ENCODE data around the gene SUSD2. TPM values are rescaled to one million over a fixed set of nuclear protein-coding genes. Genes with fewer than 3 reads are reported as not detected.

SUSD2 gene
- total RNA-seq, 2 experiments from 2014 or later: 1.0 to 1.1 TPM

DNA sequence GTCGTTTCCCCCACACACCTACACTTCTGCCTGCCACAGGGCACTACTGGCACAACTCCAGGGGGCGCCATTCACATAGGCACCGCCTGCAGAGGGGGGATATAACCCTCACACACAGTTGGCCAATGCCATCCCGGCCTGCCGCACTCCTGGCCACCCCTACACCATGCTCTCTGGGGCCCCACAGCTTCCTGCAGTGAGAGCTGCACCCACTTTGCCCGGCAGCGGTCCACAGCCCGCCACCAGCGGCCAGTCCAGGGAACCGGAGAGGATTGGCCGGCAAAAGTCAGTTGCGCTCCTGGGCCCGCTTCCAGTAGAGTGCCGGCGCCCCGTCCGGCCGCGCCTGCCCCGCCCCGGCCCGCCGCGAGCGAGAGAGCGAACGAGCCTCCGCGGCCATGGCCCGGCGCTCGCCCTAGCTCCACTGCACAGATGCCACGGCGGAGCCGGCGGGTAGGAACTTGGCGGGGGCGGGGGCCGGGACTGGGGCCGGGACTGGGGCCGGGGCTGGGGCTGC lies 25.6 kb upstream of the SUSD2 start:
- Mint-ChIP-seq H3K36me3 (ENCODE audit: low read depth) (peaks cover 16% of the 10 kb centered on the region), H3K9me3 (no peaks in the 10 kb centered on the region), H3K27ac (peak overlapping the region; percentile 98), H3K4me3 (peak overlapping the region; percentile 71), H3K4me1 (peaks cover 63% of the 10 kb centered on the region), H3K27me3 (no peaks in the 10 kb centered on the region)
- peak; percentile 52 for DNase-seq
- ChIA-PET CTCF (interaction anchor here (0.5 to 6.5 kb wide), 19 partner anchors 8 to 808 kb away, joined by 3 to 41 read pairs (median 4); no protein-coding TSS in a partner anchor), POLR2A (interaction anchor here (0.6 kb wide), 1 partner anchor 261 kb away, joined by 4 read pairs; no protein-coding TSS in a partner anchor)

DNA sequence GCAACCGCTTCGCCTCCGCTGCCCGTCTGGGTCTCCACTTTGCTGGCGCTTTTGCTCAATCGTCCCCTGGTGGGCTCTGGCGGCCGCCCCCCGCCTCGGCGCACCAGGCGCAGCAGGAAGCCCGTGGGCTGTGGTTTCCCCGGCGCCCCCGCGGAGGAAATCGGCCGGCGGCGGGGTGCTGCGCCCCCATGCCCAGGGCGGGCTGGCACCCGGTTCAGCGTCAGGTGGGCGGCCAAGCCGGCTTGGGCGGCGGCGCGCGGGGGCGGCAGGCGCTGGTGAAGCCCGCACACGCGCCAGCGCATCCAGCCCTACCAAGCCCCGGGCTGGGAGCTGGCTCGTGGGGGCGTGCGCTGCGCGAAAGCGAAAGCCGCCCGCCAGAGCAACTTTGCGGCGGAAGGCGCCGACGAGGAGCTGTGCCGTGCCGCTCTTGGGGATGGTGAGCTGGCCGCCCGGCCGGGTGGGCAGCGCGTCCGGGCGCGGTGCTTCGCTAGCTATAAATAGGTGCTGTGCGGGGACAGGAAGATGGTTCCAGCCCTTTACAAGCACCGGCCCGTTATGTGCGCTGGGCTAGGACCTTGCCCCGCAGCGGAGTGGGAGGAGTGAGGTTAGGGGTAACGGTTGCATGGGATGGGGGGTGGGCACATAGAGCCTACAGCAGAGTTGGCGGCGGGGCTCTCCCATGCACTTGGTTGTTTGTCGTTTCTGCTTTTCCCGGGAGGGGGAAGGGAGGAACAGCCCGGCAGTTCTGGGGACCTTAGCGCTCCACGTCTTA lies 25.0 kb upstream of the SUSD2 start:
- peak; percentile 73 for DNase-seq
- POLR2A ChIA-PET: no interaction called here

DNA sequence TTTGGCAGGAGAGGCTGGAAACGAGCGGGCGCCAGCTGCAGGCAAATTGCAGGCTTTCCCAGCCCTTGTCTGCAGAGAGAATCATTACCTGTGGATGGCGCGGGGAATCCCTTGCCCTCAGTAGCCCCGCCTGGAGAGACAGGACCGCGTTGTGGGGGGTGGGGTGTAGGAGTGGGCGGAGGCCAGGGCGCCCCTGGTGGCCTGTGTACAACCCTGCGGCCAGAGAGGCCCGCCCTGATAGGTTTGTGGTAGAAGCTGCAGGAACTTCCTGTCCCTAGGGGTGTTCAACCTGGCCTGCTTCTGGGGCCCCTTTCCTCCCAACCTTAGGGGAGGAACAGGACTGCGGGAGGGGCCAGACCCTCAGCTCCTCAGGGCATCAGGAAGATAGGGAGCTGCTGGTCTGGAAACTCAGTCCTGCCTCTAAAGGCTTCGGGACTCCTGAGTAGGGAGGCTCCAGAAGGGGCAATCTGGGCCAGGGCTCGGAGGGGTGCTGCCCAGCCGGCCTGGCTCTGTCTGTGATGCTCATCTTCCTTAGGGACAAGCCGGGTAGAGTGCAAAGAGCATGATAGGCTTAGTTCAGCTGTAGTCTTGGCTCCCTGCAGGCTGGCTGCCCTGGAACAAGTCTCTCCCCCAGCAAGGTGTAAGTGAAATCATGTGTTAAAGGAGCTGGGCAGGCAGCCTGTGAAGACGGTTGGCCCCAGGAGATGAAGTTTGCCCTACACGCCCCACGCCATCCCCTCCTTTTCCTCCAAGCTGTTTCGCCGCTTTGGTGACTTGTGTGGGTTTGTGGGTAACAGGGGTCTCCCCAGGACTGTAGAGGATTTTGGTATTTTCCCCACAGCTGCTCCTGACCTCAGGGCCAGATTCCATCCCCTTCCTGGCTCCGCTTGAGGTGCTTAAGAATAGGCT lies 24.1 kb upstream of the SUSD2 start:
- Mint-ChIP-seq H3K4me3 (peak overlapping the region; percentile 84), H3K9me3 (no peaks in the 10 kb centered on the region), H3K27ac (peak overlapping the region; percentile 88), H3K27me3 (no peaks in the 10 kb centered on the region), H3K36me3 (ENCODE audit: low read depth) (peaks cover 15% of the 10 kb centered on the region), H3K4me1 (peaks cover 58% of the 10 kb centered on the region)
- ChIA-PET POLR2A (no interaction called here), CTCF (interaction anchor here (0.5 to 6.5 kb wide), 28 partner anchors 8 to 298 kb away, joined by 3 to 41 read pairs (median 4); partner anchors contain the start of genes CABIN1 and MIF)
- DNase-seq: peak; percentile 93

More for the DNA sequence above, 25.0 kb upstream of the SUSD2 start:
- peaks cover 63% of the 10 kb centered on the region for H3K4me1 Mint-ChIP-seq
- peak overlapping the region; percentile 84 for H3K4me3 Mint-ChIP-seq
- CTCF ChIA-PET: interaction anchor here (0.5 to 6.5 kb wide), 21 partner anchors 9 to 807 kb away, joined by 3 to 41 read pairs (median 4); partner anchors contain the start of gene MIF
- no peaks in the 10 kb centered on the region for H3K9me3 Mint-ChIP-seq
- no peaks in the 10 kb centered on the region for H3K27me3 Mint-ChIP-seq
- H3K36me3 Mint-ChIP-seq (ENCODE audit: low read depth): peaks cover 16% of the 10 kb centered on the region
- peak overlapping the region; percentile 88 for H3K27ac Mint-ChIP-seq

DNA sequence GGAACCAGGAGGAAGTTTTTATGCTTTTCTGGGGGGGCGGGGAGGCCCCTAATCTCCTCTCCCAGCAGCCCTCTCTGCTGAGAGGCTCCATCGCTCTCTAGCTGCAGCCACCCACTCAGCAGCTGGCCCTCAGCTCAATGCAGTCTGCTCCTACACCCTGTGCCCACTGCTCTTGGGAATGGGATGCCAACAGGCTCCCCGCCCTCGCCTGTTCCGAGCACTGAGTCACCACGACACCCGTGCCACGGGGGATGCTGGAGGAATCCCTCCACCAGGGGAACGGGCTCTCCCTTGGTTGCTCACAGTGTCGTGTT lies 23.5 kb upstream of the SUSD2 start:
- H3K9me3 Mint-ChIP-seq: no peaks in the 10 kb centered on the region
- peaks cover 16% of the 10 kb centered on the region for H3K36me3 Mint-ChIP-seq (ENCODE audit: low read depth)
- H3K4me1 Mint-ChIP-seq: peaks cover 57% of the 10 kb centered on the region
- ChIA-PET POLR2A (no interaction called here), CTCF (interaction anchor here (0.6 to 6.5 kb wide), 13 partner anchors 7 to 299 kb away, joined by 3 to 41 read pairs (median 6); partner anchors contain the start of gene CABIN1)
- H3K4me3 Mint-ChIP-seq: peak overlapping the region; percentile 84
- no peak for DNase-seq
- H3K27me3 Mint-ChIP-seq: no peaks in the 10 kb centered on the region
- peak overlapping the region; percentile 88 for H3K27ac Mint-ChIP-seq

DNA sequence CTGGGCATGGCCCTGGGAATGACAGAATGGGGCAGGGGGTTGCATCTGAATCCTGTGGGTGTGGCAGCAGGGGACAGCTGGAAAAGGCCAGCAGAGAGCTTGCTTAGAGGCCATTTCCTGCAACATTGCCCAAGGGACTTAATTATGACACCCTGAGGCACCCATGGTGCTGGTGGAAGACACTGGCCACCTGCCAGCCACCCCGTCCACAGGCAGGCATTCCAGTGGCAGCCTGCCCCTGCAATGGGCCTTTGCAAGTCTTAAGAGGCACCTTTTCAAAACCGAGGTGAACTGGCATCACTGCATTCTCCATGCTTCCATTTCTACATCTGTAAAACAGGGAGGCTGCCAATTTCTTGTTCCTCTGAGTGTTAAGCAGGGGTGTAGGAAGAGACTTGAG lies 21.6 kb upstream of the SUSD2 start:
- Mint-ChIP-seq H3K27me3 (no peaks in the 10 kb centered on the region), H3K27ac (peak overlapping the region; percentile 54), H3K4me1 (peaks cover 39% of the 10 kb centered on the region), H3K4me3 (no peak overlapping the region), H3K36me3 (ENCODE audit: low read depth) (peaks cover 11% of the 10 kb centered on the region), H3K9me3 (no peaks in the 10 kb centered on the region)
- DNase-seq: no peak
- CTCF ChIA-PET: interaction anchor here (1.1 to 1.8 kb wide), 6 partner anchors 9 to 265 kb away, joined by 3 to 7 read pairs (median 4); partner anchors contain the start of gene MIF
- POLR2A ChIA-PET: no interaction called here

DNA sequence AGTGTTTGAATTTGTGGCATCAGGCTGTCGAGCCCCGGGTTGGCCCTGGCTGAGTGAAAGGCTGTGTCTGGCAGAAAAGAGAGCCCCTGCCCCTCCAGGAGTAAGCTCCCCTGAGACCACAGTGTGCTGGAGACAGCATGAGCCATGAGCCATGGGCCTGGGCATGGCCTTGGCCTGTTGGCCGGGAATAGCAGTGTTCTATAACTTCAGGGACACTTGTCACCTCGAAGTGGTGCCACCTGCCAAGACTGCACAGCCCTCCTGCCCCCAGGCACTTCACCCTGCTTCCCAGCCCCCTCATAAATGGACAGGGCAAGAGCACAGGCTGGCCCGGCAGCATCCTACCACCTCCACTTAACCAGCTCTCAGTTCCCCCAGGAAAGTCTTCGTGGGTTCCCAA lies 20.7 kb upstream of the SUSD2 start:
- peaks cover 9% of the 10 kb centered on the region for H3K36me3 Mint-ChIP-seq (ENCODE audit: low read depth)
- POLR2A ChIA-PET: no interaction called here
- H3K4me3 Mint-ChIP-seq: no peak overlapping the region
- H3K9me3 Mint-ChIP-seq: no peaks in the 10 kb centered on the region
- H3K27me3 Mint-ChIP-seq: no peaks in the 10 kb centered on the region
- H3K27ac Mint-ChIP-seq: peak overlapping the region; percentile 19
- CTCF ChIA-PET: interaction anchor here (1.1 to 1.8 kb wide), 5 partner anchors 10 to 266 kb away, joined by 3 to 7 read pairs (median 4); partner anchors contain the start of gene MIF
- H3K4me1 Mint-ChIP-seq: peaks cover 30% of the 10 kb centered on the region
- no peak for DNase-seq

DNA sequence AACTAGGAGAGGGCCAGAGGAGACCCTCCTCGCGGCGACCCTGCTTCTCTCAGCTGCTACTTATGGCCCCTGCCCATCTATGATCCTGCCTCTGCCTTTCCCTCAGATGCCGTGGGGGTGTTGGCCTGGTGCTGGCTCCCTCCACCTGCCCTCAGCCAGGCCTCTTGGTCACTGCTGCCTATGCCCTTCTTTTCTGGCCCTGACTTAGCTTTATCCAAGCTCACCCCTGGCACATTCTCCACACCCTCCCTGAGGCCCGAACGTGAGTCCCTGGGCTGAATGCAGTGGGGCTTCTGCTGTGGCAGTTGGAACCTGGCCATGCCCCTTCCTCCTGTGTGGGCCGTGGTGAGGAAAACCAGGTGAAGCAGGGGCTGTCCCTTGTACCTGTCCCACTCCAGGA lies 19.8 kb upstream of the SUSD2 start:
- no peaks in the 10 kb centered on the region for H3K27me3 Mint-ChIP-seq
- ChIA-PET POLR2A (no interaction called here), CTCF (interaction anchor here (1.0 to 2.0 kb wide), 3 partner anchors 9 to 81 kb away, joined by 3 to 5 read pairs (median 5); no protein-coding TSS in a partner anchor)
- DNase-seq: no peak
- no peak overlapping the region for H3K4me3 Mint-ChIP-seq
- peaks cover 9% of the 10 kb centered on the region for H3K36me3 Mint-ChIP-seq (ENCODE audit: low read depth)
- peaks cover 28% of the 10 kb centered on the region for H3K4me1 Mint-ChIP-seq
- H3K27ac Mint-ChIP-seq: no peak overlapping the region
- H3K9me3 Mint-ChIP-seq: no peaks in the 10 kb centered on the region

DNA sequence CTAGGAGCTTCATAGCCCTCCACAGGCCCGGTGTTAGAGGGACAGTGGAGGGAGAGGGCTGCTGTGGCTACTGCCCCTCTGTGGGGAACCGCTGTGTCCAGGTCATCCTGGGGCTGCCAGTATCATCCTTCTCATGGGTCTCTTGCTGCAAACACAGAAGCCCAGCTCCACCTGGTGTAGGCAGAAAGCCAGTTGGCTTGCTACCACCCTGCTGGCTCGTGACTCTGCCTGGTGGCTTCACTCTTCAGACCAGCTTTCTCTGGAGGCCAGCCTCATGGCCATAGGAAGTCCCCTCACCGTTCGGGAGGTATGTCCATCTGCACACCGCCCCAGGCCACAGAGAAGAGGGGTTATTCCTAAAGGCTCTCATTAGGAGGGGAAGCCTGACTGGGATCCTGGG lies 19.4 kb upstream of the SUSD2 start:
- peaks cover 9% of the 10 kb centered on the region for H3K36me3 Mint-ChIP-seq (ENCODE audit: low read depth)
- DNase-seq: no peak
- H3K4me1 Mint-ChIP-seq: peaks cover 28% of the 10 kb centered on the region
- H3K4me3 Mint-ChIP-seq: no peak overlapping the region
- no peaks in the 10 kb centered on the region for H3K27me3 Mint-ChIP-seq
- ChIA-PET CTCF (interaction anchor here (1.0 to 2.0 kb wide), 3 partner anchors 9 to 81 kb away, joined by 3 to 5 read pairs (median 5); no protein-coding TSS in a partner anchor), POLR2A (no interaction called here)
- no peaks in the 10 kb centered on the region for H3K9me3 Mint-ChIP-seq
- peak overlapping the region; percentile 46 for H3K27ac Mint-ChIP-seq

DNA sequence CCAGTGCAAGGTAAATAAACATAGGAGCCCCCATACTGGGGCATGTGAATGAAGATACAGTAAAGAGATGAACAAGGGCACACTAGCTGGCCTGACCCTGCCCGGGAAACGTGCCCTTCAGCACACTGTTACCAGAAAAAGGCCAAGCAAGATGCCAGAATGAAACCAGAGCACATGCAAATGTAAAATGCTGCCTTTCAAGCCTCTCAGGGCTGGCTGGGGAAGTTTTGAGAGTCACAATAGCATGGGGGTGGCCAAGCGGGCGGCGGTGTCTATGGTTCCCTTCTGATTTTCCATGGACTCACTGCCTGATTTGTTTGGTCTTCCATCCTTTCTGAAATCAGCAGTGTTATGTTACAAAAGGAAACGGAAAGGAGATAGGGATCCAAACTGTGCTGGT lies 18.9 kb upstream of the SUSD2 start:
- ChIA-PET POLR2A (no interaction called here), CTCF (interaction anchor here (2.0 kb wide), 1 partner anchor 9 kb away, joined by 5 read pairs; no protein-coding TSS in a partner anchor)
- H3K27ac Mint-ChIP-seq: peak overlapping the region; percentile 46
- no peaks in the 10 kb centered on the region for H3K27me3 Mint-ChIP-seq
- H3K4me3 Mint-ChIP-seq: no peak overlapping the region
- no peak for DNase-seq
- no peaks in the 10 kb centered on the region for H3K9me3 Mint-ChIP-seq
- H3K36me3 Mint-ChIP-seq (ENCODE audit: low read depth): peaks cover 10% of the 10 kb centered on the region
- peaks cover 23% of the 10 kb centered on the region for H3K4me1 Mint-ChIP-seq

DNA sequence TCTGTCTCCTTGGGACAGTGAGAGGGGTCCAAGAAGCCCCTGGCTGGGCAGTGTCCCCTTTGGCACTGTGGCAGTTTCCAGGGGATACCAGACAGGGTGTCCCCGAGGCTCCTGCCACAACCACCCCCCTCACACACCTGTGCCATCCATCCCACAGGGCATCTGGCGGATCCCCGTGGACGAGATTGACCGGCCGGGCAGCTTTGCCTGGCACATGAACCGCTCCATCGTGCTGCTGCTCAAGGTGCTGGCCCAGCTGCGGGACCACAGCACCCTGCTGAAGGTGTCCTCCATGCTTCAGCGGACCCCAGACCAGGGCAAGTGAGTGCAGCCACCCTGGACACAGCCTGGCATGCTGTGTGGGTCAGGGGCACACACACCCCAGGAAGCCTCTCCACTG lies 17.0 kb upstream of the SUSD2 start:
- Mint-ChIP-seq H3K4me3 (no peak overlapping the region), H3K36me3 (ENCODE audit: low read depth) (peaks cover 14% of the 10 kb centered on the region), H3K27me3 (no peaks in the 10 kb centered on the region), H3K4me1 (peaks cover 11% of the 10 kb centered on the region), H3K27ac (no peak overlapping the region), H3K9me3 (no peaks in the 10 kb centered on the region)
- CTCF ChIA-PET: interaction anchor here (0.8 to 4.1 kb wide), 5 partner anchors 9 to 78 kb away, joined by 3 to 30 read pairs (median 3); no protein-coding TSS in a partner anchor
- DNase-seq: no peak
- POLR2A ChIA-PET: interaction anchor here (0.6 kb wide), 1 partner anchor 265 kb away, joined by 3 read pairs; no protein-coding TSS in a partner anchor

DNA sequence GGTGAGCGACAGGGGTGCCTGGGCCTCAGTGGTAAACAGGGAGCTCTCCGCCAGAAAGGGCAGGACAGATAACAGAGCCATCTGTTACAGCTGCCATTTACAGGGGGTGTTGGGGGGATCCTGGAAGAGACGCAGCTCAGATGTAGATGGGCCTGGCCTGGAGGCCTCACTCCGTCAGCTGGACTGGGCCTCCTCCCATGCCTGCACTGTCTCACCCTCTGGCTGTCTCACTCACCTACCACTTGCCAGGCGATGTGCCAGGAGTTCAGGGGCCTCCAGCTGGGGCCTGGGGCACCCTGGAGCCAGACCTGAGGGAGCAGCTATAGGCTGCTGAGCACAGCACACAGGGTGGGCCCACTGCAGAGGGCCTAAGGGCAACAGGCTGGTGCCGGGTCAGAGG lies 16.3 kb upstream of the SUSD2 start:
- H3K4me1 Mint-ChIP-seq: peaks cover 8% of the 10 kb centered on the region
- H3K9me3 Mint-ChIP-seq: no peaks in the 10 kb centered on the region
- no peak overlapping the region for H3K4me3 Mint-ChIP-seq
- peaks cover 10% of the 10 kb centered on the region for H3K36me3 Mint-ChIP-seq (ENCODE audit: low read depth)
- POLR2A ChIA-PET: no interaction called here
- DNase-seq: no peak
- no peaks in the 10 kb centered on the region for H3K27me3 Mint-ChIP-seq
- CTCF ChIA-PET: interaction anchor here (0.8 to 4.1 kb wide), 5 partner anchors 9 to 78 kb away, joined by 3 to 30 read pairs (median 4); no protein-coding TSS in a partner anchor
- peak overlapping the region; percentile 60 for H3K27ac Mint-ChIP-seq

DNA sequence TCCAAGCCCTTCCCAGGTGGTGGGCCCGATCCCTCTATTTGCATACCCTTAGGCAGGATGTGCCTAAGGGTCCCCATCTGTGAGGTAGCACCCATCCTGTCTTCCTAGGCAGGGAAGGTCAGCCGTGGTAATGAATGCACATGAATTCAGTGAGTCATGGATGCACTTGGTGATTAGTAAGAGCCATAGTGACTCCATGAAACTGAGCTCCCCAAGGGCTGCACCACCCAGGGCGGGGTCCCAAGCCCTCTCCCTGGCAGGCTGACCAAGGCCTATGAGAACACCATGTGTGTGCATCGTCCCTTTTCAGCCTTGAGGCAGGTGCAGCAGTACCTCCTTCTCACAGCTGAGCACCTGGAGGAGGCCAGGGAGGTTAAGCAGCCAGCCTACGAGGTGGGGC lies 15.6 kb upstream of the SUSD2 start:
- no peak overlapping the region for H3K4me3 Mint-ChIP-seq
- ChIA-PET CTCF (interaction anchor here (0.8 to 4.1 kb wide), 5 partner anchors 9 to 78 kb away, joined by 3 to 30 read pairs (median 4); no protein-coding TSS in a partner anchor), POLR2A (no interaction called here)
- peaks cover 10% of the 10 kb centered on the region for H3K36me3 Mint-ChIP-seq (ENCODE audit: low read depth)
- peaks cover 8% of the 10 kb centered on the region for H3K4me1 Mint-ChIP-seq
- no peaks in the 10 kb centered on the region for H3K9me3 Mint-ChIP-seq
- H3K27ac Mint-ChIP-seq: no peak overlapping the region
- no peak for DNase-seq
- no peaks in the 10 kb centered on the region for H3K27me3 Mint-ChIP-seq
